Ammon's horn (tissue), 1 donor: ENCODE measurements around the gene GPR62.

ENCODE experiments used
- DNase-seq: peaks from one replicate; pipeline ENCODE4 v3.0.0-alpha.2; 2016; ENCODE audit warnings: low spot score

The GPR62 gene

DNA sequence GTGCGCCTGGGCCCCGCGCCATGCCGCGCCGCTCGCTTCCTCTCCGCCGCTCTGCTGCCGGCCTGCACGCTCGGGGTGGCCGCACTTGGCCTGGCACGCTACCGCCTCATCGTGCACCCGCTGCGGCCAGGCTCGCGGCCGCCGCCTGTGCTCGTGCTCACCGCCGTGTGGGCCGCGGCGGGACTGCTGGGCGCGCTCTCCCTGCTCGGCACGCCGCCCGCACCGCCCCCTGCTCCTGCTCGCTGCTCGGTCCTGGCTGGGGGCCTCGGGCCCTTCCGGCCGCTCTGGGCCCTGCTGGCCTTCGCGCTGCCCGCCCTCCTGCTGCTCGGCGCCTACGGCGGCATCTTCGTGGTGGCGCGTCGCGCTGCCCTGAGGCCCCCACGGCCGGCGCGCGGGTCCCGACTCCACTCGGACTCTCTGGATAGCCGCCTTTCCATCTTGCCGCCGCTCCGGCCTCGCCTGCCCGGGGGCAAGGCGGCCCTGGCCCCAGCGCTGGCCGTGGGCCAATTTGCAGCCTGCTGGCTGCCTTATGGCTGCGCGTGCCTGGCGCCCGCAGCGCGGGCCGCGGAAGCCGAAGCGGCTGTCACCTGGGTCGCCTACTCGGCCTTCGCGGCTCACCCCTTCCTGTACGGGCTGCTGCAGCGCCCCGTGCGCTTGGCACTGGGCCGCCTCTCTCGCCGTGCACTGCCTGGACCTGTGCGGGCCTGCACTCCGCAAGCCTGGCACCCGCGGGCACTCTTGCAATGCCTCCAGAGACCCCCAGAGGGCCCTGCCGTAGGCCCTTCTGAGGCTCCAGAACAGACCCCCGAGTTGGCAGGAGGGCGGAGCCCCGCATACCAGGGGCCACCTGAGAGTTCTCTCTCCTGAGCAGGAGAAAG, 951 bp downstream of the GPR62 start:
- peak; percentile 69 for DNase-seq

DNA sequence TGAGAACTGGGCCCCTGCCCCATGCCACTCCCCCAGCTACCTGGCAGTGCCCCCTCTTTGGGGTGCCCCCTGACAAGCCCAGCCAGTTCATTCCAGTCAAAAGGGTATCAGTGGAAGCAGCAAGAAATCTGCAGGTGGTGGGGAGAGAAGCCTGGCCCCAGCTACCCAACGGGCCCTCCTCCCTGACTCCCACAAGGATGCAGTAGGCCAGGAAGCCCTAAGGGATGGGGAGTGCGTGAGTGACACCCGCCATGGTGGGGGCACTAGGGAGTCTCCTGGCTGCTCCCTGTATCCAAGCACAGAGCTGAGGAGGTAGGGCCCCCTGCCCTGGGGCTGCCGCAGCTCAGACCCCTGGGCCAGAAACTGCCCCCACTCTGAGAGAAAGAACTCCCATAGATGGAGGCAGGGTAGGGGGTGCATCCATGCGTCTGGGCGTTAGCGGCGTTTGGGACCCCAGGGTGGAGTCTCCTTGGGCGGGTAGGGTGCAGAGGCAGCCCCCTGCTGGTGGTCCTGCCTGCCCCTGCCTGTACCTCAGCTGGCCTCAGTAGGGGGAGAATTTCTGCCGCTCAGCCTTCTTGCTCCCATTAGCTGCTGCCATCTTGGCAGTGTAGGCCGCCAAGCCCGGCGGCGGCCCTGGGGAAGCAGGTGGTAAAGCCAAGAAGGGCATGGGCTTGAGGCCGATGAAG, 2.5 kb downstream of the GPR62 start:
- no peak for DNase-seq

GRCh38 chr3:51958603-51959521, 3.7 kb downstream of the GPR62 start:
- no peak for DNase-seq

DNA sequence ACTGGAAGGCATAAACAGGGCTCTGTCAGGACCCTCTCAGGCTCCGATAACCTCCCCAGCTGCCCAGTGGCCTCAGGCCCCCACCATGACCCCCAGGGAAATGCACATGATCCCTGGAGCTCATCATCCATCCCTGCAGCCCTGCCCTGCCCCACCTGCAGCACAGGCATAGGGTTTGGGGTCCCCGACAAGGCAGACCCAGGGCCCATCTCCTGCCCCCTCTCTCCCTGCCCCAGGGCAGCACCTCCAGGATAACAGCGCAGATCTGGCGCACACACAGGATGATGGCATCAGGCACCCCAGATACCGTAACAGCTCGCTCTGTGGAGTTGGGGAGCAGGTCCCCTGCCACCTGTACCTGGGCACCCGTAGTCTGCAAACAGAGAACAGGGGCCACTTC, 4.5 kb downstream of the GPR62 start:
- no peak for DNase-seq

DNA sequence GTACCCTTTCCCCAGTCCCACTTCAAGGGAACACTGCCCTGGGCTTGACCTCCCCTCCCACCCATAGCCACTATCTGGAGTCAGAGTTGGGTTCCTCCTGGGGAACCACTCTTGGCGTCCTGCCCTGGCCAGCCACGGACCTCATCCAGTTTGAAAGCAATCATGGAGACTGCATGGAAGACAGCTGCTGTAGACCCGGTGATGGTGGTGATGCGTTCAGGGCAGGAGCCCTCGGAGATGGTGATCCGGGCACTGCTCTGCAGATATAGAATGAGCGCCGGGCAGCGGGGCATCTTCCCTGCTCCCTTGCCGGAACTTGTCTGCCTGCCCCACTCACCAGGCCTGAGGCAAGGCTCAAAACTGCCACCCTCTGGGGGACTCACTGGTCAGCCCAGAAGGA, 5.2 kb downstream of the GPR62 start:
- DNase-seq, result no peak

GRCh38 chr3:51961011-51961410, 5.8 kb downstream of the GPR62 start:
- no peak for DNase-seq

- DNase-seq, result no peak
Measured at GRCh38 chr3:51961602-51962569, 6.7 kb downstream of the GPR62 start.

DNA sequence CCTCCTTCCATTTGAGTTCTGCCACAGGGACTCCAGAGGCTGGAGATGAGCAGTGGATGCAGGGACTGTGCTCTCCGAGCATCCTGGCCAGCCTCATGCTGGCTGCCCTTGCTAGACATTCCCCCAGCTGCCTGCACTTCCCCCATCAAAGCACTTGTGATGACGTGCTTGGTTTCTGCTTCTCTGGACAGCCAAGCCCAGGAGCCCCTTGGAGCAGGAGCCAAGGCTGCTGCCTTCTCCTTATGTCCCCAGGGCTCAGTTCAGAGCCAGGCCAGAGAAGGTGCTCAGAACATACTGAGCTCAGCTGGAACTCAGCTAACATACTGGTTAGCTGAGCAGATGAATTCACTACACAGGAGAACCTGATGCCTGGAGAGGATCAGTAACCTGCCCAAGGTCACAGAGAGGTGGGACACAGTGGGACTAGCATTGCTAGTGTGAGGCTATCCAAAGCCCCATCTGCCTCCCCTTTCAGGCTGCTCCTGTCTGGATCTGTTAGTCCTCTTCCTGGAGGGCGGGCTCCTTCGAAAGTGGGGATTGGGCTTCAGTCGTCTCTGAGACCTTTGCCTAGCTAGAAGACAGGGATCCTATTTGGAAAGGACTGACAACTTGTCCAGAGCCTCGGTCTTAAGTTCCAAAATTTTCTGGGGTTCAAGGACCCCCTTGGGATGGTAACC, 7.8 kb downstream of the GPR62 start:
- no peak for DNase-seq

GRCh38 chr3:51963951-51964451, 8.8 kb downstream of the GPR62 start:
- peak; percentile 70 for DNase-seq

DNA sequence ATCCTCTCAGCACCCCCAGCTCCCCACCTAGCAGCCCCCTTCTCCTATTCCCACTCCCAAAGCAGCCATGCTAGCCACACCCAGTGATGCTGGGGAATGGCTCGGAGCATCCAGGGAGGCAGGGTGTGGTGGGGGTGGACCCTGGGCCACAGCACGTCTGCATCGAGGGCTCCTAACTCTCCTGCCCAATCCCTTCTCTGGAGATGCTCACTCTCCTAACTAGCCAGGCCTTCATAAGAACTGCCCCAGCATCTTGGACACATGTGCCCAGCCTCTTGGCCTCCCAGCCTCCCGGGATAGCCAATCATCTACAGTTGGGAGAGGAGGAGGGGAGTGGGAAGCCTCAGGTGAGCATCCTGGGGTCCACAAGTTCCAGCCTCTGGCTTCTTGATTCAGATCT, 9.3 kb downstream of the GPR62 start:
- DNase-seq, result no peak

GRCh38 chr3:51966016-51966415, 10.8 kb downstream of the GPR62 start:
- peak; percentile 95 for DNase-seq

- DNase-seq, result no peak
Measured at GRCh38 chr3:51966486-51966885, 11.3 kb downstream of the GPR62 start.

GRCh38 chr3:51966922-51967383, 11.8 kb downstream of the GPR62 start:
- no peak for DNase-seq

- DNase-seq, result peak; percentile 89
Measured at GRCh38 chr3:51967384-51968169, 12.4 kb downstream of the GPR62 start, which contains the start of gene PCBP4. TSS of gene PCBP4 (minus strand) at chr3:51967454. CDS start at chr3:51961240, 6,214 bp downstream.

DNA sequence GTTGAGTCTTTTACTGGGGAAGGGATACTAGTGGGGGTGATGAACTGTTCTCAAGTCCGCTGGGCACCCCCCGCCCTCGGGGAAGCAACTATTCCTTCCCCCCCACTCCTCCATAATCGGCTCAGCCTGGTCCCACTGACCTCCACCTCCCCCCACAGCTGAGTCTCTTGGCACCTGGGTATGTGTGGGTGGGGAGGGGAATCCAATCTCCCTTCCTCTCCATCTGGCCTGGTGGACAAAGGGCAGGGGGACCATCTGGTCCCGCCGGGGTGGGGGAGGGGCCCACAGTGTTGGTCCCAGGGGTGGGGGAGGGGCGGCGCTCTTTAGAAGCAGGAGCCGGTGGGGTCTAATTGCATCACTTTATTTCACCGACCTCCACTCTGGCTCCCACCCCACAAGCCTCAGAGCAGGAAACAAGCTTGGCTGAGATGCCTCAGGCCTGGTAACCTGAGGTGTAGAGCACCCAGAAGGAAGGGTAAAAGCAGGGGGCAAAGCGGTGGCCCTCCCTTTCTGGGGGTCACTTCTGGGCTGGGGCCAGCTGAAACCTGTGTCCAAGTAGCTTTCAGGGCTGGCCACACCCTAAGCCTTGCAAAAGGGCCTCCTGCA, 13.1 kb downstream of the GPR62 start:
- no peak for DNase-seq

- no peak for DNase-seq
Measured at GRCh38 chr3:51968883-51969678, 13.9 kb downstream of the GPR62 start.

GRCh38 chr3:51969841-51970240, 14.7 kb downstream of the GPR62 start:
- DNase-seq, result no peak
